ENCODE results near the gene SYT5.
"Not testable (repeated sequence)": the region's sequence is repeated elsewhere in the genome, so short reads cannot be mapped to it uniquely, and the experiment has no call there.

The SYT5 gene

DNA sequence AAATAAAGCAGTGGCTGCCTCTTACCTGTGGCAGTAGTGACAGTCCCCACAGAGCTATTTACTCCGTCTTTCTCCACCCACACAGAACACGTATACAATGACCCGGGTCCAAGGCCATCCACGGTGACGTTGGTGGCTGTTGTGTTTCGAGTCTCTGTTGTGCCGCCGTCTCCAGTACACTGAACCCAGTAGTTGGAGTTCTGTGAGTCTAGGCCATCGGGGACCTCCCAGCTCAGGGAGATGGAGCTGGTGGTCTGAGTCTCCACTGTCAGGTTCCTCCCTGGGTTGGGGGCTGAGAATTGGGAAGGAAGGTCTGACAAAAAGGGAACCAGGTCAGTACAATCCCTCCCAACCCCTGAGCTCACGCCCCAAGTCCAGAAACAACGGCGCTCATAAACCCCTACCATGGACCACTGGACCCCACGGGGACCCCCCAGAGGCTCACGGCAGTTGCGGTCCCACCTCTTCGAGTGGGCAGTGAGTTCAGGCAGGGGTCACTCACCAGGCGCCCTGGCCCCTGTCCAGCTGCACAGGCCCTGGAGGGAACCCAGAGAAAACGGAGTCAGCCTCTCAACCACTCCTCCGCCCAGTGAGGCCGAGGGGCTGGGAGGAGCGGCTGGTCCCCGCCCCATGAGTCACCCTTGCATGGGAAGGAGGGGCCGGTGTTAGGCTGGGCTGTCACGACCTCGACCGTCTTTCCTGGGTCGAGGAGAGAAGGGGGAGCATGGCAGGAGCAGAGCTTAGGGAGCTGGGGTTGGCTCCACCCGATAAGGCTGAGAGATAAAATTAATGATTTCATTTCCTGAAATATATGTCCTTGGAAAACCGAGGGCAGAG lies 26.8 kb upstream of the SYT5 start:
- peak; percentile 47 for DNase-seq

DNA sequence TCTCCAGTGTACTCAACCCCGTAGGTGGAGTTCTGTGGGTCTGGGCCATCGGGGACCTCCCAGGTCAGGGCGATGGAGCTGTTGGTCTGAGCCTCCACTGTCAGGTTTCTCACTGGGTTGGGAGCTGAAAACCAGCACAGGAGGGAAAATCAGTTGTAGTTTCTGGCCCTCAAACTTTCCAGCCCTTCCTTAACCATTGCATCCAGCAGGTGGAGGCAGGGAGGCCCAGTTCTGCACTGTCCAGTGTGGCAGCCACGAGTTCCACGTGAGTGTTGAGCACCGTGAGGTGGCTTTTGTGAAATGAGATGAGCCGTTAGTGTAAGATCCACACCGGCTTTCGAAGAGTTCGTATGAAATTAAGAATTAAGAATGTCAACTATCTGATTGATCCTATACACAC lies 22.1 kb upstream of the SYT5 start:
- not testable (repeated sequence) for DNase-seq

DNA sequence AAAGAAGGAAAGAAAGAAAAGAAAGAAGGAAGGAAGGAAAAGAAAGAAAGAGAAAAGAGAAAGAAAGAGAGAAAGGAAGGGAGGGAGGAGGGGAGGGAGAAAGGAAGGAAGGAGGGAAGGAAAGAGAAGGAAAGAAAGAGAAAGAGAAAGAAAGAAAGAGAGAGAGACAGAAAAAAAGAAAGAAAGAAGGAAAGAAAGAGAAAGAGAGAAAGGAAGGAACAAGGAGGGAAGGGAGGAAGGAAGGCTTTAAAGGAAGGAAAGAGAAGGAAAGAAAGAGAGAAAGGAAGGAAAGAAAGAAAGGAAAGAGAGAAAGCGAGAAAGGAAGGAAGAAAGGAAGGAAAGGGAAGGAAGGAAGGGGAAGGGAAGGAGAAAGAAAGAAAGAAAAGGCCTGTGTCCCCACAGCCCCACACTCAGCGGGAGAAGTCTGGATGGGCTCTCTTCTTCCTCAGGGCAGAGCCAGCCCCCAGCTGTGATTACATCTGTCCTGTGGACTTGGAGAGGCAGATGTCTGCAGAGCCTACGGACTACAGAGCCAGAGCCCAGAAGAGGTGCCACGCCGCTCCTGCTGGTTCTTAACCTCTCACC lies 19.6 kb upstream of the SYT5 start:
- DNase-seq: no peak

DNA sequence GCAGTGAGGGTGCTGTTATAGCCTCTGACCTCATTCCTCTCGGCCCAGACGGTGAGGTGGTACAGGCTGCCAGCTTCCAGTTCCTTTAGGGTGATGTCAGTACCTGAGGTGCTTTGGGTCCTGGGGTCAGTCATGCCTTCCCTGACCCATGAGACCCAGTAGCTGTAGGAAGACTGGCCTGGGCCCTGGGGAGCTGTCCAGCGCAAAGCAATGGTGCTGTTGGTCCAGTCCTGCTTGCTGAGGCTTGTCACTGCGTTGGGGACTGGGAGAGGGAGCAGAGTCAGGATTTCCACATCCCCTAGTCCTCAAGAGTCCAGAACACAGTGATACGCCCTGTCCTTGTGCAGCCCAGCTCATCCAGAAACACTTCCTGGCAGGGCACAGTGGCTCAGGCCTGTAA lies 18.6 kb upstream of the SYT5 start:
- DNase-seq: no peak

DNA sequence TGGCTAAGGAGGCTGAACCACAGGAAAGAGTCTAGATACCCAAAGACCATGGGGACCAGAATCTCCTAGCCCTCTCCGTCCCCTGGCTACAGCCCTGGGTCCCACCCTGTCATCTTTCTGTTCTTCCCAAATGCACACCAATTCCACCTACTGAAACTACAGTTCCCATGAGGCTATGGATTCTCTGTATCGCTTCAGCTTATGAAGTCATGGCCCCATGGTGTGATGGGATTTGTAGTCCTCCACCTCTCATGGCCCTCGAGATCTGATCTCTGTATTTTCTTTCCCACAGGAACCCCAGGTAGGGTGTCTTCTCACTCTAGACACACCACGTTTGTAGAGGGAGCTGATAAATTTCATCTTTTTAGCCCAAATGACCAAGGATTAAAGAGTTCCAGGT lies 17.4 kb upstream of the SYT5 start:
- DNase-seq: peak; percentile 36

DNA sequence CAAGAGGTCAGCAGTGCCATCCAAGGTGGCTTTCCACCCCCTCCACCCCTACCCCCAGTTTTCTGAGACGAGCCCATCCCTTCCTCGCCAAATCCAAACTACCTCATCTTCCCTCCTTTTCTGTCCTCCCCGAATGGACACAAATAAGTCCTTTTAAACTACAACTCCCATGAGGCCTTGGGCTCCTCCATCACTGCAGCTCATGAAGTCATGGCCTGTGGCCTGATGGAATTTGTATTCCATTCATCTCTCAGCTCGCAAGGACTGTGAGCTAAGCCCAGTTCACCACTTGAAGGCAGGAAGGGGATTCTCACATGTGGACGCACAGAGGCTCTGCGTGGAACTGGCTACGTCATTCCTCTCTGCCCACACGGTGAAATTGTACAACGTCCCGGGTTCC lies 16.7 kb upstream of the SYT5 start:
- DNase-seq: no peak

DNA sequence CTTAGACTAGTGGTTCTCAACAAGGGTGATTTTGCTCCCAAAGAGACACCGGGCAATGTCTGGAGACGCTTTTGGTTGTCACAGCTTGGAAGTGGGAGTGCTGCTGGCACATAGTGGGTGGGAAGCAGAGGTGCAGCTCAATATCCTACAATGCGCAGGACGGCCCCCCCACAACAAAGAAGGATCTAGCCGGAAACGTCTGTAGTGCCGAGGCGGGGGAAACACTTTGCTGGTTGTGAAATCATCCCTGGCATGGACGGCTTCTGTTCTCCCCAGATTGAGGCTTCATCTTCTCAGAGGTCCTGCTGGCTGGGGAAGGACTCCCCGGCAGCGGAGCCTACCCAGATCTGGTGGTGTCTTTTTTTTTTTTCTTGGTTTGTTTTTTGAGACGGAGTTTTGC lies 13.4 kb upstream of the SYT5 start:
- no peak for DNase-seq

- DNase-seq: no peak
Observed at GRCh38 chr19:55189403-55189835, 9.3 kb upstream of the SYT5 start.

DNA sequence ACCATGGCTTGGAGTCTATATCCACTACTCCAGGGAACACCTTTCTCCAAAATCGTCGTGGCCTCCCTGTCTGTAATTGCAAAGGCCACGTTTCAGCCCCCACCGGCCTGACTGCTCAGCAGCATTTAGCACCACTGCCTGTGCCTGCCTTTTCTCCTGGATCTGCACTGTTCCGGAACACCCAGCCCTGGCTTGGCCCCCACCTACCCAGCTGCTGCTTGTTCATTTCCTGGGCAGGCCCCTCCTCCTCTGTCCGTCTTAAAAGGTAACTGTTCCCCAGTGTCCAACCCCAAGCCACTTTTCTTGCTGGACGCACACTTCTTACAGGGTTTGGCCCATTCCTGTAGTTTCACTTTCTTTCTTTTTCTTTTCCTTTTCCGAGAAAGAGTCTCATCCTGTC lies 8.5 kb upstream of the SYT5 start:
- DNase-seq: no peak

GRCh38 chr19:55186080-55186479 lies 6.0 kb upstream of the SYT5 start:
- no peak for DNase-seq

DNA sequence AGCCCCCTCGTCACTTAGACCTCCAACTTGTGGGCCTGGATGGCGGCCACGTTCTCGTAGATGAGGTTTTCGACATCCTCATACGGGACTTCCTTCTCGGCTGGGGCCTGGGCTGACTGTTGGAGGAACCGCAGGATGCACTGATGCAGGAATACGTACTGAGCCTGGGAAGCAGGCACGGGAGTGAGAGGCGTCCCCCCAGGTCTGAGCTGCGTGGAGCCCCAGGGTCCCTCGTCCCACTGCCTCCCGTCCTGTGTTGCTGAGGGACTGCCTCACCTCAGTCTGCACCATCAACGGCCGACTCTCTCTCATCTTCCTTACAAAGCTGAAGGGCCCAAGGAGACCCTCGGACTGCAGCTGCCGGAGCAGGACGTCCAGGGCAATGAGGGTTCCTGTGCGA lies 1.7 kb upstream of the SYT5 start:
- DNase-seq: no peak

DNA sequence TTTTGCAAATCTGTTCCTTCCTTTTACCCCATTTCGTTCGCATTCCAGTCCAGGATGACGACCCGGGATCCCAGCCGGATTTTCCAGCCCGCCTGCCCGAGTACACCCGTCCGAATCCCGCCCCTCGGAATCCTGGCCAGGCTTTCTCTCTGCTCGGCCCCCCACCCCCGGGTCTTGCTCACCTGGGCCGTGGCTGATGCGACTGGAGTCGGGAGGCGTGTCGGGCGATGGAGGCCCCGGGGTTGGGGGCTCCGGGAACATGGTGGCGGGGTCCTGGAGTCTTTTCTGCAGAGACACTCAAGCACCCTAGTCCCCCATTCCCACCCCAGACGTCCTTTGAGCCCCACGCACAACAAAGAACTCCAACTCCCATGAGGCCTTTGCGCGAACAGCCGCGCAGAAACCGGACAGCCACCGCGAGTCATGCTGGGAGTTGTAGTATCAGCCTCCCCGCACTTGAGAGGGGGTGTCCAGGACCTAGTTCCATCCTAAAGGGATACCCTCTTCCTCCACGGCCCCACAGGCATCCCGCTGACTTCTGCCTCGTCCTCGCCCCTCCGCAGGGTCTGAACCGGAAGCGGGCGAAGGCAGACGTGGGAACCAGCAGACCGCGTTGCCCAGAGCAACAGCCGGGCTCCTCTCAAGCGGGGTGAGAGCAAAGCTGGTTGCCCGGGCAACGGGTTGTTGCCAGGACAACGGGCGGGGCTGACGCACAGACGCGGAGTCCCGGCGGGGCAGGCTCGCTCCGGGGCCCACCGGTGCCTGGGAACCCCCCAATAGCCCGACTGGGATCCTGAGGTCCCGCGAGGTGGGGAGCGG lies 1.1 kb downstream of the SYT5 start:
- peak; percentile 88 for DNase-seq

GRCh38 chr19:55176076-55176475 lies 4.0 kb downstream of the SYT5 start:
- DNase-seq: no peak

DNA sequence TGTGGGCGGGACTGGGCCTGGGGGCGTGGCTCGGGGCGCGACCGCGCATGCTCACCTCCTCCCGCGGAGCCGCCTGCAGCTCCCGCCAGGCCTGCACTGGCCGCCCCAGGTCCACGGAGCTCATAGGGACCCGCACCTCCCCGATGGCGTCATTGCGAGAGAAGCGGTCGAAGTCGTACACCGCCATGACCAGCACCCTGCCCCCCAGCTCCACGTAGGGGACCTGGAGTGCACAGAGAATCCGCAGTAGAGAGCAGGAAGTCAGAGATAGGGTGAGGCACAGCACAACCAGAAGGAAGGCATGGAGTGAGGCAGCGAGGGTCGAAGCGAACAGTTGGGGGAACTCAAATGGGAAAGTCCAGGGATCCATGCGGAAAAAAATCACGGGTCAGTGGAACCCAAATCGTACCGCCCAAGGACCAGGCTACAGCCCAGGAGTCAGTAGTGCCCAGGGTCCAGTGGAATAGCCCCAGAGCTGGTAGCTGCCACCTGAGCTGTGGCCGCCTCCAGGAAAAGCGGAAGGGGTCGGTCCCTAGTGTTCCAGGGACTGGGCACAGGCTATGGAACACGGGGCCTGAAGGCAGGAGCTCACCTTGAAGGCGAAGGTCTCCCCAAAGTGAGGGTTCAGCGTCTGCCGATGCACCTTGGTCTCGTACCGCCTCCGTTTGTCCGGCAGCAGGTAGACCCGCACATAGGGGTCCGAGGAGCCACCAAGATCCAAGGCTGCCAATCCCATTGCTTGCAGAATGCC lies 4.8 kb downstream of the SYT5 start:
- DNase-seq: no peak

GRCh38 chr19:55174425-55175116 lies 5.5 kb downstream of the SYT5 start:
- DNase-seq: no peak

GRCh38 chr19:55173714-55174409 lies 6.2 kb downstream of the SYT5 start:
- peak; percentile 50 for DNase-seq

GRCh38 chr19:55173186-55173713 lies 6.8 kb downstream of the SYT5 start:
- no peak for DNase-seq

- DNase-seq: no peak
Observed at GRCh38 chr19:55172741-55173140, 7.3 kb downstream of the SYT5 start.

GRCh38 chr19:55172318-55172717 lies 7.8 kb downstream of the SYT5 start:
- DNase-seq: not testable (repeated sequence)

- no peak for DNase-seq
Observed at GRCh38 chr19:55171440-55171839, 8.6 kb downstream of the SYT5 start.

DNA sequence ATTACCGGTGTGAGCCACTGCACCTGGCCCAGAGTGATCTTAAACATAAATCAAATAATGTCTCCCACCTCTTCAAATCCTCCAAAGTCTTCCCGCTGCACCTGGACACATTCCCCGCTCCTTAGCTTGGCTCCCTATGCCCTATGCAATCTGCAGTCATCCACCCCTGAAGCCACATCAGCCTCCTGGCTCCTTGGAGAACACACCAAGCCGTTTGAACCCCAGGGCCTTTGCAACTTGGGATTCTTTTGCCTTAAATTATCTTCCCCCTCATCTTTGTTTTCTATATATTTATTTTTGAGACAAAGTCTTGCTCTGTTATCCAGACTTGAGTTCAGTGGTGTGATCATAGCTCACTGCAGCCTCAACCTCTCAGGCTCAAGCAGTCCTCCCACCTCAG lies 11.0 kb downstream of the SYT5 start:
- no peak for DNase-seq
